Sciatic nerve (tissue), 2 donors: ENCODE data around the gene ATP2B2. TPM values are rescaled to one million over a fixed set of nuclear protein-coding genes. Genes with fewer than 3 reads are reported as not detected.
A peak's percentile ranks its signal among the peaks of the same experiment; 100 is the strongest.

Experiments
- ATAC-seq: fragments of 200-7000 bp; cut with Tn5 transposase; one replicate; pipeline ENCODE4 v1.9.1; 2020; ENCODE audit warnings: mild to moderate bottlenecking, moderate library complexity
- DNase-seq: peaks from one replicate; pipeline ENCODE4 v3.0.0-alpha.2; 2020; ENCODE audit warnings: low spot score
- intact Hi-C: fragments of 100-400 bp; cut with DNase I; formaldehyde crosslinking; loops from one replicate; pipeline ENCODE4 v1.14.2; 2022
- total RNA-seq: library from RNA; stranded (reverse); fragmentation: NEBNext Ultra II Directional; extraction: Animal tissue kit (Norgen Biotek cat#: 25700); gene quantifications from one replicate; pipeline ENCODE4 v1.2.1, GENCODE V29; 2021
- donor health status: DM: no; HTN: no; CAD: no.
- donor health status: DM: no; HTN: no; CAD: no.

Gene ATP2B2
- total RNA-seq, 1 donor from 2014 or later: 1.4 TPM

DNA sequence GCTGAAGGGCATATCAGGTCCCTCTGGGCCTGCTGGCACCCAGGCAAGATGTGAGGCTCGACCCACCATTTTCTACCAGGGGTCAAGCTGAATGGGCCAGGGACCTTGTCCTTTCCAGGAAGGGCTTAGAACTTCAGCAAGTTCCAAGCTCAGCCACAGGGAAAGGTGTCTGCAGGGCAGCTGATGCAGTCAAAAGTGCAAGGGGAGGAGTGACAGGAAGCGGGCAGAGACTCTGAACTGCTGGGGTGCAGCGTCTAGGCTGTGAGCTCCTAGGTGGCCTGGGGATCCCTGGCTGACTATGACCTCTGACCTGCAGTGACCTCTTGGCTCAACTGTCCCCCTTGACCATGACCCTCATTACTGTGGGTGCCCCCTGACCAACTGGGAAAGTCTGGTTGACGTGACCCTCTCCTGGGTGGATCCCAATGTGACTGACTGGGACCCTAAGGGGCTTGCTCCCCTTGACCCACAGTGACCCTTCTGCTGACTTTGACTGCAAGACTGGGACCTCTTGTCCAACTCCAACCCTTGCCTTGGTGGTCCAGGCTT is 170.1 kb downstream of the ATP2B2 start:
- ATAC-seq (no peak), DNase-seq (no peak)
- intact Hi-C loops: no loop called here

DNA sequence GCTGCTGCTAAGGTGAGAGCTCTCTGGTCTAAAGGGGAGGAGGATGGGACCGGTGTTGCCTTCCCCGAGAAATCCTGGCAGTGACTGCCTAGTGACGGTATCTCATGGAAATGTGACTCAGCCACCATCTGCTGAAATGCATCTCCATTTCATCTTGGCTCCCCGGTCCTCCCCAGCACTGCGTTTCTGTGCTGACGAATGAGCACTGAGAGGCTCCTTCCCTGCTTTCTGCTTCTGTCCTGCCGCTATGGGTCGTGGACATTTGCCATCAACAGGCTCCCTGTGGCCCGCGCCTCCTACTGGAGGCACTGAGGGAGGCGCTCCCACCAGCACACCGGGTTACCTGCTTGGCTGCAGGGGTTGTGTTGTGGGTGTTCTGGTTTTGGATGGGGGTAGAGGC is 170.9 kb downstream of the ATP2B2 start:
- intact Hi-C loops: no loop called here
- DNase-seq (no peak), ATAC-seq (no peak)

DNA sequence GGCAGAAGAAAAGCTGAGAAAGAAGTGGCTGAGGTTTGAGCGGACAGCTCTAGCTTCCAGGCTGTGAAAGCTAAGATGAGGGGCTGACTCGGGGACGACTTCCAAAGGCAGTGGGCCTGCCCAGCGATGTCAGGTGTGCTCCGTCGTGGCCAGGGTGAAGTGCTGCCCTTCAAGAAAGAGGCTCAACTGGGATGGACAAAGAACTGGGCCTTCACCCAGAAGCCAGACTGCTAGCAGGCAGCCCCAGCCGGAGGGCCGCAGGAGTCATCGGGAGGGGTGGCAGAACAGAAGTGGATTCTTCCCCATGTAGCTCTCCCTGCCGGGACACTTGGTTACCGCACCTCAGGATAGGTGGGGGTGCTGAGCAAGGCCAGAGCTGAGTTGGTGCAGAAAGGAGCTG is 171.3 kb downstream of the ATP2B2 start:
- intact Hi-C loops: no loop called here
- ATAC-seq: no peak

DNA sequence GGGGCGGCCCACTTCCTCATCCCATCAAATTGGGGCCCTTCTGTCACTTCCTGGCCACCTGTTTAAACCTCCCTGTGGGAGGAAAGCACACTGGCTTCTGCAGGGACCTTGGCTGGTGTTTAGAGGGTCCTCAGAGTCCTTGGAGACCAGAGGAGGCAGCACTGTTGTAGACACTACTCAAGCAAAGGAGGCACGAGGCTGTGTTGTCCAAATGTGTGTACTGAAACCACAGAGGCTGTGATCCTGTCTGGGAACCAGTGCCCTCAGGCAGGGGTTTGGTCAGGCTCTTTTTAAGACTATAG is 172.1 kb downstream of the ATP2B2 start:
- DNase-seq: no peak
- no peak for ATAC-seq
- intact Hi-C loops: no loop called here

More for the DNA sequence above, 171.3 kb downstream of the ATP2B2 start:
- DNase-seq: no peak

DNA sequence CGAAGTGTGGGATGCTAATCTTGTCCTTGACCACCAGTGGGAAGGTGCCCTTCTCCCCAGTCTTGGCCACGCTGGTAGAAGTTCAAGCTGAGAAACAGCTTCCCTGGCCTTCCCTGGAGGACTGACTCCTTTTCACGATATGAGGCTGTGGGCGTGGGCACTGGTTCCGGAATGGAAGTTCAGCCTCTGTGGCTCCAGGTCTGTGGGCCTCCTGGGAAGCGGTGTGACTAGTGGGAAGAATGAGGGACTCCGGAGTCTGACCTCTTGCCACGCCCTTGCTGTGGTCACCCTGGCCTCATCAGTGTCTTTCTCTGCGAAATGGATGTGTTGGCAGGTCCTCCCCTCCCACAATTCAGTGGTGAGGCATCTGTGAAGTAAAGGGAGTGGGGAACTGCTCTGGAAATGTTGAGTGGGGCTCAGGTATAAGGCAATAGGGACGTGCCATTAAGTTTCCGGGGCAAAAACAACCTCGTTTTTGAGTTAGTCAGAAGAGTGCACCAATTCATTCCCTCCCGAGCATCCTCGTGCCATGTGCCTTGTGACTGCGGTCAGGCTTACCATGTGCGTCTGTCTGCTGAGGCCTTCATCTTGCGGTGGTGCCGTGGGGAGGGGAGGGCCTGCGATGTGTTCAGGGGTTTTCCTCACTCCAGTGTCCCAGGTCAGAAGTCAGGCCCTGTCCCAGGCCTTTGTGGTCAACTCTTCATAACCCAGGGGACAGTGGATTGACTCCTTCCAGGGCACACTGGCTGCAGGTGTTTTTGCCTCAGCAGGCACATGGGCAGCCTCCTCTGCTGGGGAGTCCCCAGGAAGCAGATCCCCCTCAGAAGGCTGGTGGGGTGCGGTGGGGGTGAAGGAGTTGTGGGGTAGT is 172.7 kb downstream of the ATP2B2 start:
- intact Hi-C loops: no loop called here
- ATAC-seq: no peak
- no peak for DNase-seq

DNA sequence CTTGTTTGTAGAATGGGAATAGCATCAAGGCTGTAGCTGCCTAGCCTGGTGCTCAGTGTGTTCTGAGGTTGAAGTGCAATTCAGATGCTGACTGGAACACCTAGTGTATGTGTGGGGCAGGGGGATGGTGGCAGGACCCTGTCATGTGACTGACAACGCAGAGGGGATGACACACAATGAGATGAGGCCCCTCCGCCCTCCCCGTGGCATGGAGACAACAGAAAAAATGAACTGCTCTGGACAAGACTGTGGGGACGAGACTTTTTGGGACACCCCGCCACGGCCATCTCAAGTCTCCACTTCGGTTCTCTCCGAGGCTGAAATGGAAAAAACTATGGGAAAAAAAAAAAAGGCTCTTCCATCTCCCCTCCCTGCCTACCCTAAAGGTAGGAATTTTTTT is 174.1 kb downstream of the ATP2B2 start:
- DNase-seq (no peak), ATAC-seq (no peak)
- intact Hi-C loops: no loop called here

DNA sequence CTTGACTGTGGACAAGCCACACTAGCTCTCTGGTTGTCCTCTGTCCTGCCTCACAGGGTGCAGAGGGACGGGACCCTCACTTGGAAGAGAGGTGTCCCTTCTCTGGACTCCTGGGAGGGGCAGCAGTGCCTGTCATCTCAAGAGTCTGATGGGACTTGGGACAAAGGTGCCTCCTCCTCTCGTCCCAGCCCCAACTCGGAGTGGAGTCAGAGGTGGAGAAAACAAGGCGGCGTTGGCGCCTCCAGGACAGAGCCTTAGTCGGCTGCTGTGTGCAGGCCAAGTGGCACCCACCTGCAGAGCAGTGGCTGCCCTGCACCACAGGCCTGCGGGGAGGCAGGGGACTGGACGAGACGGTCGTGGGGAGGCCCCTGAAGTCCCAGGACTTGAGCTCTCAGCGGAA is 175.1 kb downstream of the ATP2B2 start:
- ATAC-seq: no peak
- no peak for DNase-seq
- intact Hi-C loops: no loop called here

DNA sequence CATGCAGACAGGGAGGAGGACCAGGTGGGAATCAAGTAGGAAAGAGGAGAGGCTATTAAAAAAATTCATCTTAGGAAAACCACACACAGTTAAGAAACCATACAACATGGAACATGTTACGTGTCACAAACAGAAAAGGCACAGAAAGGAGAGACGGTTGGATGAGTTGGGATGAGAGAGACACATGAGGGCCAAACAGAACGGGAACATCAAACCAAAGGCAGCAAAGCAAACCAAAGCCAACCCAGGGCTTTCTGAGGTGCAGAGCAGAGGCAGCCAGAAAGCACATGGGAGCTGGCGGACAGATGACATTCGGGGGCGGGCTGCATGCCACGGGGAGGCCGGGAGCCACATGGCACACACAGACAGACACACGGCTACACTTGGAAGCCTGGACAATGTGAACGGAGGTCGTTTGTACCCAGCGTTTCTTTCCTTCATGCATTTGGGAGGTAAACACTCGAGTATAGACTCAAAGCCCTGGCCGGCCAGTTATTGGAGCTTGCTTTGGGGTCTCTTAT is 175.8 kb downstream of the ATP2B2 start:
- ATAC-seq (no peak), DNase-seq (no peak)
- intact Hi-C loops: no loop called here

DNA sequence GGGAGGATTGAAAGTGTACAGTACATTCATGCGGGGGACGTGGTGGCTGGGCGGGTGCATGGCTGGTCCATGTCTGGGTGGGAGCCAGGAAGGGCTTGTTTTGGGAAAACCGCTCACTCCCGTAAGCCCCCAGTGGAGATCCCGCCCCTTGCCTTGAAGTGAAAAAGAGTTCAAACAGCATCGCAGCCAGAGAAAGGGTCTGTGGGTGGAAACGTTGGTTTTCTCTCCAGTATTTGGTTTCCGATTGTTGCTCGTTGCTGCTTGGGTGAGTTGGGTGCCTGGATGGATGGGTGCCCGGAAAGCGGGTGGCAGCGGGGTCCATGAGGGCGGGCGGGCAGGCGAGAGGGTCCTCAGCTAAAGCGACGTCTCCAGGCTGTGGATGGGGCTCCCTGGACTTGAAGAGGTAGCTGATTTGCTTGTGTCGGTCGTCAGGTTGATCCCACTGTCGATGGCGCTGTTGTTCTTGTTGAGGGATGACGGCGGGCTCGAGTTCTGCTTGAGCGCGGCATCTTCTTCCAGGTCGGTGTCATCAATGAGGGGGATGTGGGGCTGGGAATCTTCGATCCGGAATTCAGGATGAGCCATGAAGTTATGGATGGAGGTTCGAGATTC is 176.8 kb downstream of the ATP2B2 start:
- intact Hi-C loops: no loop called here
- ATAC-seq: no peak

DNA sequence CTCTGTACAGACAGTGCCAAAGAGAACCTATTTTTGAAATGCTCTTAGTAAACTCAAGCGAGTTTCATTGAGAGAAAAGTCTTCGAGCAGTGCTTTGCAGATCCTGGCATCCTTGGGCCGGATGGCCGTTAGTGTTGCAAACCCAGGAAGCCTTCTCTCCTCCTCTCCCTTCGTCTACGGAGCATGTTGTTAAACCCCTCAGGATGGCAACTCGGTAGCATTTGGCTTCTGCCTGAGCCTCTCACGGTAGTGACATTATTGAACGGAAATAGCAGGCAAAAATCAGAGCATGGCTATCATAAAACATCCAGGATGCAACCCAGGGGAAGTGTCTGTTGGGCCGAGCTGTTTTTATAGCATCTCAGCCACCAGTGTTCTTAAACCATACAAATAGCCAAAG is 177.8 kb downstream of the ATP2B2 start:
- intact Hi-C loops: no loop called here
- no peak for DNase-seq
- ATAC-seq: no peak

More for the DNA sequence above, 176.8 kb downstream of the ATP2B2 start:
- DNase-seq: no peak

DNA sequence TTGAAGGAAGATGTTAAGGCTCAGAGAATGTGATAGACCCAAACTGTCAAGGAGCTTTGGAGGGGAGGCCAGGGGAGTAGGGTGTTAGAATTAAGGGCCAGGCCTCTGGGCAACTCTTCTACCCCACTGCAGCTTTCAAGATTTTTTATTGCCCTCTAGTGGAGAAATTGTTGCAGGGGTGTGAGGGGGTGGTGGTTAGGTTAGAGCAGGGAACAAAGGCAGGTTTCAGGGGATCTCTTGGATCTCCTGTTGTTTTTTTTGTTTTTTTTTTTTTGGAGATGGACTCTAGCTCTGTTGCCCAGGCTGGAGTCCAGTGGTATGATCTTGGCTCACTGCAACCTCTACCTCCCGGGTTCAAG is 183.1 kb downstream of the ATP2B2 start:
- intact Hi-C loops: no loop called here
- DNase-seq: no peak
- ATAC-seq: no peak

DNA sequence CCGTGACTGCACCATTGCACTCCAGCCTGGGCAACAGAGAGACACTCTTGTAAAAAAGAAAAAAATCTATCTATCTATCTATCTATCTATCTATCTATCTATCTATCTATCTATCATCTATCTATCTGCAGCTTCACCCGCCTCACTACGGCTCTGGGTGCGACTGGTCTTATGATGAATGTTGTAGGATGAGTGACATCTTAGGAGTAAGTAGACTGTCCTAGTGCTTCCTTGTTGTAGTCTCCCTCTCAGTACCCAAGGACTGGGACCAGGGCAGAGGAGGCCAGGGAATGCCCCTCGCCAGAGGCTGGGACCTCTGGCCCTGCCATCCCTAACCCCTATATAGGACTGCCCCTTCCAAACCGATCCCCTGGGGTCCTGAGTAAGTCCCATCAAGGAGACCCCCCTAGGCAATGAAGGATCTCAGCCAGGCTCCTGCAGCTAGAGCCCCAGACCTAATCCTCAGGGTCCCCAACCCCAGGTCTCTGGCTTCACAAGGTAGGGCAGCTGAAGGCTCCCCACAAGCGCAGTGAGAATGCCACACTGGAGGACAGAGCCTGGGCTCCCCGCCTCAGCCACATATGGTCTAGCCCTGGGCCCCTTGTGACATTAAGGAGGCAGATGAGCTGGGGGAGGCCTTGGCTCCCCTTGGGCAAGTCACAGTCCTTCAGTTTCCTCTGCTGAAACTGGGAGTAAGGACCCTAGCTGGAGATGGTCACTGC is 183.6 kb downstream of the ATP2B2 start:
- intact Hi-C loops: no loop called here
- DNase-seq (no peak), ATAC-seq (no peak)

DNA sequence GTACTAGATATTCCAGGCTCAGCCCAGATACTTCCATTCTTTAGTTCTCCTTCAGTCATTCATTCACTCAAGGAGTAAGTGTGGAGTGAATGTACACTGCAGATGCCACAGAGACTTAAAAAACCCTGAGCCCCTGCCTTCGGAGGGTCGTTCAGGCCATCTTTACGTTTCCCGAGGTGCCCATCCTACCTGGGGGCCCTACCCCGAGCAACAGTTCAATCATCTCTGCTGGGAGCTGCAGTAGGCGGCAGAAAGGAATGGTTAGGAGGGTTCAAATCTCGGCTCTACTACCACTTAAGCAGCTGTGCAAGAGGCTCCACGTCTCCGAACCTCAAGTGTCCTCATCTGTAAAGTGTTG is 185.1 kb downstream of the ATP2B2 start:
- intact Hi-C loops: no loop called here
- ATAC-seq: peak; percentile 2

DNA sequence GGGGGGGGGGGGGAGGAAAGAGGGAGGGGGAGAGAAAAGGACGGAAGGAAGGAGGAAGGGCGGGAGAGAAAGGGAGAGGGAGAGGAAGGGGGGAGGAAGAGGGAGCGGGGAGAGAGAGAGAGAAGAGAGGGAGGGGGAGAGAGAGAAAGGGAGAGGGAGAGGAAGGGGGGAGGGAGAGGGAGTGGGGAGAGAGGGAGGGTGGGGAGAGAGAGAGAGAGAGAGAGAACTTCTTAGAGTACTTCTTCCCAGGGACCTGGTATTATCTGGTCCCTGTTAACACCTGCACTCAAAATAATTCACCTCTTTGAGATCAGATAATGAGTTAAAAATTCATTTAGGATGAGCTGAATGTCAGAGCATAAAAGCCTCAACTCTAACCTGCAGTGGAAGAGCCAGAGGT is 185.6 kb downstream of the ATP2B2 start:
- ATAC-seq: no peak
- intact Hi-C loops: no loop called here
- DNase-seq: no peak

More for the DNA sequence above, 185.1 kb downstream of the ATP2B2 start:
- no peak for DNase-seq

DNA sequence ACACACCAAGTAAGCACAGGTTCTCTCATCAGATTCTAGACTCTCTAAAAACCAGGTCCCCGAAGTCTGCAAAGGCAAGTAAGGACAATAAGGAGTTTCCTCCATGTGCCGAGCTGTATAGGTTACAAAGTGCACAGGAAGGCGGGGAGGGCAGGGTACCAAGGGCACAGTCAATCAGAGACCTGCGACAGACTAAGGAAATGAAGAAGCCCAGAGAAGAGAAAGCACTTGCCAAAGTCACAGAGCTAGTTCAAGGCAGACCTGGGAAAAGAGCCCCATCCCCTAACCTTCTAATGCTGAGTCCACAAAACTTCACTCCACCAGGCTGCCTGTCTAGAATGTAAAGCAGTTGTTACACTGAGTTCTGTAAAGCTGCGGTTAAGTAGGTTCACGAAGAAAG is 186.1 kb downstream of the ATP2B2 start:
- DNase-seq (no peak), ATAC-seq (no peak)
- intact Hi-C loops: no loop called here

DNA sequence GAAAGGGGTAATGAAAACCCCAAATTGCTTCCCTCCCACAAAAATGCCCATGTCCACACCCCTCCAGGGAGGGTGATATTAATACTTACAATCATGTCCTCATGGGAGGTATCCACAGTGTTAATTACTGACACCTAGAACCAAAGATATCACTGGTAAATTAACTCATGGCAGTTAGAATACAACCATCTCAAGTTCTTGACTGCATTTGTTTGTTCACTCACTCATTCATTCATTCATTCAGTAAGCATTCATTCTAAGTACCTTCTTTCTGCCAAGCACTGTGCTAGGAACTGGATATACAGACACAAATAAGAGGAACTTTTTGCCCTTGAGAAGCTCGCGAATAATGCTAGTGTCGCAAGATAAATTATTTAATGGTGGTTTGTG is 187.4 kb downstream of the ATP2B2 start:
- no peak for DNase-seq
- no peak for ATAC-seq
- intact Hi-C loops: no loop called here

DNA sequence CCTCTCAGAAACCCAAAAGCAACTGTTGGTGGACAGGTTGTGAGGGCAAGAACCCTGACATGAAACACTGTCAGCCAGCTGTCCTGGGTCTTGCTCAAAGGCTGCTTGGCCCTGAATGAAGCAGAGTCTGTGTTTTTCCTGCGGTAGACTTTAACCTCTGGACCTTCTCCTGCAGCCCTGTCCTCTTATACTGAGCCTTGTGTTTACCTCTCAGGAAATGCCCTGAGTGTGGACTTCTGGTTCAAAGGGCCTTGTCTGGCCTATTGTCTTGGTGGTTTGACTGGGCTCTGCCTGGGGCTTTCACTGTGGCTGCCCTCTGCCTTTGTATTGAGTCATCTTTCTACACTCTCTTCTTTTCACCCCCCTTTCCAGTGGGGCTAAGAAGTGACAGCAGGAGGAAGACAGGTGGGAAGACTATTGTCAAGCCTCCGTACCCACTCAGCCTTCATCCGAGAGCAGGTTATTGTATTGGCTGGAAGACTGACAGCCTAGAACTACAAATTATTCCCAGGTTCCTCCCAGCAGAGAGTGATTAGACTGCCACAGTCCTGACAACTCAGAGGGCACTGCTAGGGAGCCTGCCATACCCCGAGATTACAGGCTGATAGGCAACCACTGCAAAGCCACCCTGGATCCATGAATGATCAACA is 187.9 kb downstream of the ATP2B2 start:
- no peak for DNase-seq
- intact Hi-C loops: no loop called here
- ATAC-seq: no peak

DNA sequence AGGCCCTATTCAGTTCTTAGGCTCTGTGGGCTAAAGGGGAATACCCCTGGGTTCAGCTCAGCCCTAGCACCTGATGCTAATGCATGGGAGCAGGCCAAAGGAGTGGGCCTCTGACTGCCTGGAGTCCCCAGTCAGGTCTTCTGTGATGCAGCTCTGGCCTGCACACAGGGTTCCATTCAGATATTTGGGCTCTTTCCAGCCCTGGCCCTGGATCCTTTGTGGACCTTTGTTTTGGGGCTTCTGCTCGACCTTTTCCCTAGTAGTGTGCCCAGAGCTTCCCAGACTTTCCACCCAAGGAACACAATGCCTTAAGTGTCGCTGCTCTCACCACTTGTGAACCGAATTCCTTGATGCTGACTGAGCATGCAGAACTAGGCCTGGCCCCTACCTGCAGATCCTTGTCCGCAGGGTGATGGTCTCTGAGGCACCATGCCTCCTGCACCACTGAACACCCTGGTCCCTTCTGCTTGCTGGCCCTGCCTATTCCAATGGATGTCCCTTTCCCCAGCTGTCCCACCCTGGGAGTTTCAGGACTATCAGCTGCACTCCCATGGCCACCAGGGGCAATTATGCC is 189.5 kb downstream of the ATP2B2 start:
- DNase-seq (no peak), ATAC-seq (no peak)
- intact Hi-C loops: no loop called here

DNA sequence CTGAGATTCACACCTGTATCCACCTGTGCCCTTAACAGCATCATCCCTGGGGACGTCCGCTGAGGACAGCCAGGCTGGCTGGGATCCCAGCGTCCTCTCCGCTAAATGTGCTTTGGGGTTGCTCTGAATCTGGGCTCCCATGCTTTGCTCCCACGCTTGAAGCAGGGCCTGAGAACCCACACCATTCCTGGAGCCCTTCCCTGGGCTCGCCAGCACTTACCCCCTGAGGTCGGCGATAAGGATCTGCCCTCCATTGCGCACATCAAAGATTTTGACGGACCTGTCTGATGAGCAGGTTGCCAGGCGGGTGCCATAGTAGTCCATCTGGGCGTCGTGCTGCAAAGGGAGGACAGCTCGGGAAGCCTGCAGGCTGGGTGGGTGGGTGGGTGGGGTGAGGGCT is 190.3 kb downstream of the ATP2B2 start:
- intact Hi-C loops: no loop called here
- ATAC-seq (no peak), DNase-seq (no peak)
